Activated CD8-positive, alpha-beta T cell treated with anti-CD3 and anti-CD28 coated beads for 36 hours (primary cell): ENCODE data around the gene TNIK. TPM values are rescaled to one million over a fixed set of nuclear protein-coding genes. Genes with fewer than 3 reads are reported as not detected.

ENCODE experiments used
- ATAC-seq: fragments of 200-7000 bp; cut with Tn5 transposase; one replicate; pipeline ENCODE4 v1.10.0; 2021; ENCODE audit warnings: mild to moderate bottlenecking, moderate library complexity
- CTCF ChIA-PET: fragments of 350-600 bp; sonication (Branson Sonifier 250); formaldehyde crosslinking; loops from one replicate; lab custom pipeline; 2021; ENCODE audit warnings: antibody characterized with exemption; lab: Charles Lee
- POLR2A ChIA-PET: fragments of 350-600 bp; sonication (Branson Sonifier 250); formaldehyde crosslinking; loops from one replicate; lab custom pipeline; 2021; ENCODE audit warnings: antibody characterized with exemption; lab: Charles Lee
- DNase-seq: peaks from one replicate; pipeline ENCODE4 v3.0.0-alpha.2; 2020
- H3K27ac Mint-ChIP-seq: one replicate; pipeline ENCODE4 v1.8.0; 2021; ENCODE audit warnings: mild to moderate bottlenecking, mixed read lengths
- H3K27me3 Mint-ChIP-seq: one replicate; pipeline ENCODE4 v1.8.0; 2021; ENCODE audit warnings: mixed read lengths
- H3K36me3 Mint-ChIP-seq: one replicate; pipeline ENCODE4 v1.8.0; 2021; ENCODE audit warnings: low read depth, mixed read lengths
- H3K4me1 Mint-ChIP-seq: one replicate; pipeline ENCODE4 v1.8.0; 2021; ENCODE audit warnings: low read depth, mixed read lengths
- H3K4me3 Mint-ChIP-seq: one replicate; pipeline ENCODE4 v1.8.0; 2021; ENCODE audit warnings: mild to moderate bottlenecking, moderate library complexity, mixed read lengths
- H3K9me3 Mint-ChIP-seq: one replicate; pipeline ENCODE4 v1.8.0; 2021; ENCODE audit warnings: mixed read lengths
- CTCF ChIP-seq: fragments of 200-600 bp; IDR thresholded peaks from one replicate; pipeline ENCODE4 v1.8.0; 2022; ENCODE audit warnings: antibody characterized with exemption, mild to moderate bottlenecking
- intact Hi-C: fragments of 100-400 bp; cut with micrococcal nuclease; formaldehyde crosslinking; loops from one replicate; pipeline ENCODE4 v1.10.0; 2022
- total RNA-seq, 2 experiments: library from RNA; stranded (reverse); gene quantifications; one replicate each; pipeline ENCODE4 v1.2.3, GENCODE V29; 2021

The TNIK gene
- total RNA-seq, 2 experiments from 2014 or later, result 25.1 to 28.8 TPM

- peaks cover 56% of the 10 kb centered on the region for H3K4me1 Mint-ChIP-seq
- POLR2A ChIA-PET, result interaction anchor here (1.4 kb wide), 1 partner anchor 90 kb away, joined by 4 read pairs; no protein-coding TSS in a partner anchor
- H3K4me3 Mint-ChIP-seq, result no peak overlapping the region
- no peak for TF ChIP-seq CTCF
- peaks cover 19% of the 10 kb centered on the region for H3K36me3 Mint-ChIP-seq
- H3K27ac Mint-ChIP-seq, result no peak overlapping the region
- H3K27me3 Mint-ChIP-seq, result no peaks in the 10 kb centered on the region
- DNase-seq (no peak), ATAC-seq (no peak)
- CTCF ChIA-PET, result interaction anchor here (0.8 to 2.3 kb wide), 8 partner anchors 9 to 380 kb away, joined by 3 to 16 read pairs (median 4); no protein-coding TSS in a partner anchor
- intact Hi-C loops, result loop anchor here (2.0 to 5.0 kb wide), 3 partner anchors 76 to 276 kb away; partner anchors contain the start of gene TNIK
- H3K9me3 Mint-ChIP-seq, result no peaks in the 10 kb centered on the region
Observed at GRCh38 chr3:171186383-171186782, 273.8 kb downstream of the TNIK start.

- Mint-ChIP-seq H3K9me3 (no peaks in the 10 kb centered on the region), H3K27ac (no peak overlapping the region), H3K27me3 (no peaks in the 10 kb centered on the region), H3K36me3 (peaks cover 21% of the 10 kb centered on the region), H3K4me3 (no peak overlapping the region), H3K4me1 (peaks cover 58% of the 10 kb centered on the region)
- intact Hi-C loops, result loop anchor here (2.0 to 5.0 kb wide), 3 partner anchors 76 to 276 kb away; partner anchors contain the start of gene TNIK
- CTCF ChIA-PET, result interaction anchor here (0.6 to 1.4 kb wide), 3 partner anchors 63 to 276 kb away, joined by 3 to 4 read pairs (median 3); no protein-coding TSS in a partner anchor
- TF ChIP-seq CTCF, result no peak
- ATAC-seq (no peak), DNase-seq (no peak)
- POLR2A ChIA-PET, result interaction anchor here (1.4 kb wide), 1 partner anchor 91 kb away, joined by 4 read pairs; no protein-coding TSS in a partner anchor
Observed at GRCh38 chr3:171185959-171186358, 274.2 kb downstream of the TNIK start.

- Mint-ChIP-seq H3K36me3 (peaks cover 18% of the 10 kb centered on the region), H3K27ac (peak overlapping the region; percentile 87), H3K9me3 (no peaks in the 10 kb centered on the region), H3K27me3 (no peaks in the 10 kb centered on the region), H3K4me3 (no peak overlapping the region), H3K4me1 (peaks cover 52% of the 10 kb centered on the region)
- ChIA-PET CTCF (interaction anchor here (1.9 kb wide), 1 partner anchor 14 kb away, joined by 4 read pairs; no protein-coding TSS in a partner anchor), POLR2A (interaction anchor here (0.6 kb wide), 1 partner anchor 420 kb away, joined by 3 read pairs; no protein-coding TSS in a partner anchor)
- DNase-seq (peak; percentile 70), ATAC-seq (peak; percentile 83)
- no peak for TF ChIP-seq CTCF
- intact Hi-C loops, result no loop called here
Observed at GRCh38 chr3:171184372-171184771, 275.8 kb downstream of the TNIK start.

GRCh38 chr3:171183042-171183441, 277.2 kb downstream of the TNIK start:
- intact Hi-C loops, result no loop called here
- no peak overlapping the region for H3K27ac Mint-ChIP-seq
- POLR2A ChIA-PET, result no interaction called here
- H3K9me3 Mint-ChIP-seq, result no peaks in the 10 kb centered on the region
- CTCF ChIA-PET, result interaction anchor here (1.9 kb wide), 1 partner anchor 13 kb away, joined by 4 read pairs; no protein-coding TSS in a partner anchor
- ATAC-seq (no peak), DNase-seq (no peak)
- no peak overlapping the region for H3K4me3 Mint-ChIP-seq
- H3K27me3 Mint-ChIP-seq, result no peaks in the 10 kb centered on the region
- H3K36me3 Mint-ChIP-seq, result peaks cover 17% of the 10 kb centered on the region
- TF ChIP-seq CTCF, result no peak
- peaks cover 54% of the 10 kb centered on the region for H3K4me1 Mint-ChIP-seq

- no peak overlapping the region for H3K4me3 Mint-ChIP-seq
- H3K27ac Mint-ChIP-seq, result no peak overlapping the region
- no peak for TF ChIP-seq CTCF
- no peaks in the 10 kb centered on the region for H3K27me3 Mint-ChIP-seq
- H3K9me3 Mint-ChIP-seq, result no peaks in the 10 kb centered on the region
- DNase-seq, result no peak
- ChIA-PET CTCF (interaction anchor here (2.1 kb wide), 1 partner anchor 384 kb away, joined by 7 read pairs; no protein-coding TSS in a partner anchor), POLR2A (no interaction called here)
- no peak for ATAC-seq
- H3K36me3 Mint-ChIP-seq, result peaks cover 21% of the 10 kb centered on the region
- intact Hi-C loops, result no loop called here
- peaks cover 54% of the 10 kb centered on the region for H3K4me1 Mint-ChIP-seq
Observed at GRCh38 chr3:171181907-171182690, 278.1 kb downstream of the TNIK start.
